GM18907 (cell line): ENCODE results near the gene ABCA7.

Source experiments
- ATAC-seq: cut with Tn5 transposase; IDR thresholded peaks from one replicate; pipeline ENCODE4 v1.9.1; 2021; ENCODE audit warnings: mild to moderate bottlenecking, moderate library complexity; ENCODE audit not compliant: unreplicated experiment

ABCA7 gene, protein sequence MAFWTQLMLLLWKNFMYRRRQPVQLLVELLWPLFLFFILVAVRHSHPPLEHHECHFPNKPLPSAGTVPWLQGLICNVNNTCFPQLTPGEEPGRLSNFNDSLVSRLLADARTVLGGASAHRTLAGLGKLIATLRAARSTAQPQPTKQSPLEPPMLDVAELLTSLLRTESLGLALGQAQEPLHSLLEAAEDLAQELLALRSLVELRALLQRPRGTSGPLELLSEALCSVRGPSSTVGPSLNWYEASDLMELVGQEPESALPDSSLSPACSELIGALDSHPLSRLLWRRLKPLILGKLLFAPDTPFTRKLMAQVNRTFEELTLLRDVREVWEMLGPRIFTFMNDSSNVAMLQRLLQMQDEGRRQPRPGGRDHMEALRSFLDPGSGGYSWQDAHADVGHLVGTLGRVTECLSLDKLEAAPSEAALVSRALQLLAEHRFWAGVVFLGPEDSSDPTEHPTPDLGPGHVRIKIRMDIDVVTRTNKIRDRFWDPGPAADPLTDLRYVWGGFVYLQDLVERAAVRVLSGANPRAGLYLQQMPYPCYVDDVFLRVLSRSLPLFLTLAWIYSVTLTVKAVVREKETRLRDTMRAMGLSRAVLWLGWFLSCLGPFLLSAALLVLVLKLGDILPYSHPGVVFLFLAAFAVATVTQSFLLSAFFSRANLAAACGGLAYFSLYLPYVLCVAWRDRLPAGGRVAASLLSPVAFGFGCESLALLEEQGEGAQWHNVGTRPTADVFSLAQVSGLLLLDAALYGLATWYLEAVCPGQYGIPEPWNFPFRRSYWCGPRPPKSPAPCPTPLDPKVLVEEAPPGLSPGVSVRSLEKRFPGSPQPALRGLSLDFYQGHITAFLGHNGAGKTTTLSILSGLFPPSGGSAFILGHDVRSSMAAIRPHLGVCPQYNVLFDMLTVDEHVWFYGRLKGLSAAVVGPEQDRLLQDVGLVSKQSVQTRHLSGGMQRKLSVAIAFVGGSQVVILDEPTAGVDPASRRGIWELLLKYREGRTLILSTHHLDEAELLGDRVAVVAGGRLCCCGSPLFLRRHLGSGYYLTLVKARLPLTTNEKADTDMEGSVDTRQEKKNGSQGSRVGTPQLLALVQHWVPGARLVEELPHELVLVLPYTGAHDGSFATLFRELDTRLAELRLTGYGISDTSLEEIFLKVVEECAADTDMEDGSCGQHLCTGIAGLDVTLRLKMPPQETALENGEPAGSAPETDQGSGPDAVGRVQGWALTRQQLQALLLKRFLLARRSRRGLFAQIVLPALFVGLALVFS (N-terminal part only)

GRCh38 chr19:1039646-1040475 is at the start of gene ABCA7:
TSS of gene ABCA7 (plus strand) at chr19:1040107. CDS start at chr19:1041362, 1,255 bp downstream.
- ATAC-seq: peak; percentile 70

GRCh38 chr19:990119-990571 is 49.8 kb upstream of the ABCA7 start:
- ATAC-seq: no peak

DNA sequence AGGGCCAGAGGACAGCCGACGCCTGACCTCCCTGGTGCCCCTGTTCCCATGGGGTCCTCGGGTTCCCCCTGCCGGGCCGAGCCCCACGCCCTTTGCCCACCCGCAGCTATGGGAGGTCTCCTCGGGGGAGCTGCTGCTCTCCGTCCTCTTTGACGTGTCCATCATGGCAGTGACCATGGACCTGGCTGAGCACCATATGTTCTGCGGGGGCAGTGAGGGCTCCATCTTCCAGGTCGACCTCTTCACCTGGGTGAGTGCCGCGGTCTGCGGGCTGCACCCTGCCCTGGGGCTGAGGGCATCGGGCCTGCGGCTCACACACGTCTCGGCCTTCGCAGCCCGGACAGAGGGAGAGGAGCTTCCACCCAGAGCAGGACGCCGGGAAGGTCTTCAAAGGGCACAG is 49.2 kb upstream of the ABCA7 start:
- ATAC-seq: no peak

GRCh38 chr19:991174-991931 is 48.6 kb upstream of the ABCA7 start:
- no peak for ATAC-seq

GRCh38 chr19:991932-992669 is 47.8 kb upstream of the ABCA7 start:
- ATAC-seq: no peak

DNA sequence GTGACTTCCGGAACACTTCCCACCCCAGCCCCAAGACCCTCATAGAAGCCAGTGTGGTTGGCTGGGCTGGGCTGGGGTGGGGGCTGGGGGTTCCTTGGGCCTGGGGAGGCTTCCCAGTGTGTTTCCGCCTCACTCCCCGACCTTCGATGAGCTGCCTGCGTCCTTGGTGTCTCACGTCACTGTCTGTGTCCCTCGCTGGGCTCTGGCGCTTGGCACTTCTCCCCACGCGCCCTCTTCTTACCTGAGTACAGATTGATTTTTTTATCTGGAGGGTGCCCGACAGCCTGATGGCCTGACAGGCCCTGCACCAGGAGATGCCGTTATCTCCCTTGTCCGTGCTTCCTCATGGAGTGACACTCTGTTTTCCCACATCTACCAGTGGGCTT is 47.2 kb upstream of the ABCA7 start:
- no peak for ATAC-seq

- ATAC-seq: no peak
Measured at GRCh38 chr19:993361-993830, 46.5 kb upstream of the ABCA7 start.

GRCh38 chr19:993831-994393 is 46.0 kb upstream of the ABCA7 start:
- ATAC-seq: no peak

DNA sequence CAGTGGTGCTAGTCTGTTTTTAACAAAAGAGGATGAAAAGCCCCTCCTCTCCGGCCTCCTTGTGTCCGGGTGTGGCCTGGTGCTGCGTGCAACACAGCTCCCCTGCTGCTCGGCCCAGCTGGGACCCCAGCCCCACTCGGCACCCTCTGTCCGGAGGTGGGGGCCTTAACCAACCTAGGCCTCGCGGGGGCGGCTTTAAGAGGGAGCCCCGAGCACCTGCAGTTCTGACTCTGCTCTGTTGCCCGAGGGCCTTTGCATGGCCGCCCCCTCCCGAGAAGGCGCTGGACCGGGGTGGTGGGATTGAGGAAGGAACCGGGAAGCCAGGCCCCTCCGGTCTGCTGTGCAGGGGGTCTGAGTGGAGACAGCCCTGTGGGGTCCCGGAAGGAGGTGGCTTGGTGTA is 45.4 kb upstream of the ABCA7 start:
- ATAC-seq: no peak

GRCh38 chr19:995051-995827 is 44.7 kb upstream of the ABCA7 start:
- no peak for ATAC-seq

DNA sequence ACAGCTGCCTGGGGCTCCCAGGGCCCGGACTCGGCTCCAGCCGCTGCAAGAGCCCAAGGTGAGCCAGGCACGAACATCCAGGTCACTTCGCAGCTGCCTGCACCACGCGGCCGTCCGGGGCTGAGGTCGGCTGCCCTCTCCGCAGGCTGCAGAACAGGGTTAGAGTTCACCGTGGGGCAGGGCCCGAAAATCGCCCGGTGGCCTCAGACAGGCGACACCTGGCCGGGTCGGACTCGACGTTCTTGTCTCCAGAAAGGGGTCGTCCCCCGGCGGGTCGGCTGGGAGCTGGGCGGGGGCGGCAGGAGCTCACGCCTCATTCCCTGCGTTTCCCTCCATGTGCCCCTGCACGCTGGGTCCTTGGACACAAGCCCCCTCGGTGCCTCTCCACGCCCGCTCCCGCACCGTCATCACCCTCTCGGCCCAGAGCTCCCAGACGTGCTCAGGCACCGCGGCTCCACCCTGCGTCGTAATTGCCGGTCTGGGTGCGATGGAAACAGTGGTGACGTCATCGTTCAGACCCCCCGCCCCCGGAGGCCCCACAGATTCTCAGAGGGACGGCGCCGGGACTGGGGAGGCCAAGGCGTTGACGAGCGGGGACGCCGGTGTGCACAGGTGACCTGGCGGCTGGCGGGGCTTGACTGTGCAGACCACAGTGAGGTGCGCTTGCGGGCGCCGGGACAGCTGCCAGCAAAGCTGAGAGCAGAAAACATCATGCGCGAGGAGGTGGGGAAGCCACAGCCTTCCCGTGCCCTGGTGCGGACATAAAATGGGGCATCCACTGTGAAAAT is 43.7 kb upstream of the ABCA7 start:
- ATAC-seq: no peak

GRCh38 chr19:998064-998463 is 41.8 kb upstream of the ABCA7 start:
- ATAC-seq: no peak

DNA sequence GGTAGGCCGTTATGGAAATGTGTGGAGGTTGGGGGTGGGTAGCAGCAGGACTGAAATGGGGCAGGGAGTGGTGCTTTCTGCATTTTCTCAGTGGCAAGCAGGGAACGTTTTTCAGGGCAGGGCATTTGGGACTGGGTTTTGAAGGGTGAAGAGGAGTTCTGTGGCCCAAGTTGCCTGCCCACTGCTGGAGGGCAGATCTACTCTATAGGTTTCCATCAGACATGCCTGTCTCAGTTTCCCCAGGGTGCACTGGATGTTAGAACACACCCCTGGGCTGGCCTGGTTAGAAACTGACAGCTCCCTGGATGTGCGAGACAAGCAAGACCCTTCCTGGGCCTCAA is 40.6 kb upstream of the ABCA7 start:
- ATAC-seq: no peak

- no peak for ATAC-seq
Measured at GRCh38 chr19:1000095-1000494, 39.8 kb upstream of the ABCA7 start, which contains the start of gene GRIN3B. TSS of gene GRIN3B (plus strand) at chr19:1000419. CDS start at chr19:1000438, 19 bp downstream.

DNA sequence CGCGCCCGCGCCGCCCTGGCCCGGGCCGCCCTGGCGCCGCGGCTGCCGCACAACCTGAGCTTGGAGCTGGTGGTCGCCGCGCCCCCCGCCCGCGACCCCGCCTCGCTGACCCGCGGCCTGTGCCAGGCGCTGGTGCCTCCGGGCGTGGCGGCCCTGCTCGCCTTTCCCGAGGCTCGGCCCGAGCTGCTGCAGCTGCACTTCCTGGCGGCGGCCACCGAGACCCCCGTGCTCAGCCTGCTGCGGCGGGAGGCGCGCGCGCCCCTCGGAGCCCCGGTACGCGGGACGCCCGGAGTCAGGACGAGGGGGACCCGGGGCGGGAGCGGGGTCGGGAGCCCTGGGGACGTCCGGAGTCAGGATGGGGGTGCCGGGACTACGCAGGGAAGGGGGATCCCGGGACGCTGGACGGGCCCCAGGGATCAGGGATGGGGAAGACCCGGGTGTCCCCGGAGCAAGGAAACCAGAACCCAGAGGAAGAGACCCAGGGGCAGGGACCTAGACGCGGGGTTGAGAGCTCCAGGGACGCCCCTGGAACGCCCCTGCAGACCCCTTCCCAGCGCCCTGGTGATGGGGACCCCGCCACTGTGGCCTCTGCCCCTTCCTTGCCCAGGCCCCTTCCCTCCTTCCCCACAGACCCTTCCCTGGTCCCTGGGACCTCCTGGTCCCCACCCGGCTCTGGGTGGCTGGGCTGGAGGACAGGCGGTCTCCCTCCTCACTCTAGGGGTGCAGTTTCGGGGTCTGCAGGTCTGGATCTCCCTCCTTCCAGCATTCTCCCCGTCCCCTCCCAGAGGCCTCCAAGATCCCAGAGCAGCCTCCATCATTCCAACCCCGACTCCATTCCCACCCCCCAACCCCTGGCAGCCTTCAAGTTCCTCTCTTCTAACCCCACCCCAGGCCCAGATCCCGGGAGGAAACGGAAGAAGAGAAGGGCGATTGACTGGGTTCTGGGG is 39.0 kb upstream of the ABCA7 start:
- no peak for ATAC-seq
